Astrocyte (in vitro differentiated cells and primary cell): ENCODE data around the gene C1QTNF1. TPM values are rescaled to one million over a fixed set of nuclear protein-coding genes. Genes with fewer than 3 reads are reported as not detected.

Source experiments
- DNase-seq: peaks from one replicate; pipeline ENCODE4 v3.0.0-alpha.2; 2010; ENCODE audit warnings: low read depth
- FAIRE-seq: peaks from 2 replicates; lab custom pipeline; 2011; peaks lifted over from hg19 to GRCh38; lab: Jason Lieb, UNC
- H2AFZ ChIP-seq: 2 replicates; pipeline ENCODE4 v1.6.0; 2012; ENCODE audit warnings: low read depth, low read length, inconsistent platforms
- H3K27ac ChIP-seq: 2 replicates; pipeline ENCODE4 v1.5.1; 2011; ENCODE audit warnings: low read depth, low read length, inconsistent platforms
- H3K27me3 ChIP-seq: 2 replicates; pipeline ENCODE4 v1.6.0; 2011; ENCODE audit warnings: low read length, inconsistent platforms; ENCODE audit not compliant: insufficient read depth
- H3K36me3 ChIP-seq: 2 replicates; pipeline ENCODE4 v1.5.1; 2011; ENCODE audit warnings: low read length, inconsistent platforms; ENCODE audit not compliant: insufficient read depth
- H3K4me1 ChIP-seq: 2 replicates; pipeline ENCODE4 v1.5.1; 2011; ENCODE audit warnings: low read length, inconsistent platforms; ENCODE audit not compliant: insufficient read depth
- H3K4me2 ChIP-seq: 2 replicates; pipeline ENCODE4 v1.6.0; 2012; ENCODE audit warnings: low read length, inconsistent platforms
- H3K4me3 ChIP-seq: 2 replicates; pipeline ENCODE4 v1.5.1; 2011; ENCODE audit warnings: low read depth, mild to moderate bottlenecking, low read length, inconsistent platforms; ENCODE audit not compliant: insufficient read depth
- H3K79me2 ChIP-seq: 2 replicates; pipeline ENCODE4 v1.6.0; 2012; ENCODE audit warnings: mild to moderate bottlenecking, low read length, inconsistent platforms; ENCODE audit not compliant: insufficient read depth
- H3K9ac ChIP-seq: 2 replicates; pipeline ENCODE4 v1.6.0; 2012; ENCODE audit warnings: mild to moderate bottlenecking, low read length, inconsistent platforms
- H3K9me3 ChIP-seq: 2 replicates; pipeline ENCODE4 v1.5.1; 2012; ENCODE audit warnings: low read depth, mild to moderate bottlenecking, low read length, inconsistent platforms; ENCODE audit not compliant: insufficient read depth
- H4K20me1 ChIP-seq: 2 replicates; pipeline ENCODE4 v1.6.0; 2012; ENCODE audit warnings: low read length, inconsistent platforms; ENCODE audit not compliant: insufficient read depth
- H3K27ac Mint-ChIP-seq: one replicate; pipeline ENCODE4 v1.8.0; 2021; ENCODE audit warnings: mild to moderate bottlenecking, mixed read lengths; ENCODE audit not compliant: unreplicated experiment
- H3K27me3 Mint-ChIP-seq: one replicate; pipeline ENCODE4 v1.8.0; 2021; ENCODE audit warnings: low read depth, mixed read lengths; ENCODE audit not compliant: unreplicated experiment
- H3K36me3 Mint-ChIP-seq: one replicate; pipeline ENCODE4 v1.8.0; 2021; ENCODE audit warnings: low read depth, mixed read lengths; ENCODE audit not compliant: unreplicated experiment
- H3K4me1 Mint-ChIP-seq: one replicate; pipeline ENCODE4 v1.8.0; 2021; ENCODE audit warnings: low read depth, mixed read lengths; ENCODE audit not compliant: unreplicated experiment
- H3K4me3 Mint-ChIP-seq: one replicate; pipeline ENCODE4 v1.8.0; 2021; ENCODE audit warnings: mild to moderate bottlenecking, moderate library complexity, mixed read lengths; ENCODE audit not compliant: unreplicated experiment
- H3K9me3 Mint-ChIP-seq: one replicate; pipeline ENCODE4 v1.8.0; 2021; ENCODE audit warnings: mild to moderate bottlenecking, mixed read lengths; ENCODE audit not compliant: unreplicated experiment
- CTCF ChIP-seq: IDR thresholded peaks from 2 replicates; pipeline ENCODE4 v1.5.1; 2011; ENCODE audit warnings: low read depth, mild to moderate bottlenecking, inconsistent platforms, low read length, moderate library complexity; ENCODE audit not compliant: insufficient read depth
- EZH2 ChIP-seq: IDR thresholded peaks from 2 replicates; pipeline ENCODE4 v1.6.1; 2012; ENCODE audit warnings: mild to moderate bottlenecking, low read length, inconsistent platforms; ENCODE audit not compliant: insufficient read depth
- total RNA-seq: library from RNA; stranded (reverse); gene quantifications from 2 replicates; pipeline ENCODE4 v1.2.1, GENCODE V29; 2021

The C1QTNF1 gene
- total RNA-seq, 1 donor from 2014 or later, result 2.2 TPM

DNA sequence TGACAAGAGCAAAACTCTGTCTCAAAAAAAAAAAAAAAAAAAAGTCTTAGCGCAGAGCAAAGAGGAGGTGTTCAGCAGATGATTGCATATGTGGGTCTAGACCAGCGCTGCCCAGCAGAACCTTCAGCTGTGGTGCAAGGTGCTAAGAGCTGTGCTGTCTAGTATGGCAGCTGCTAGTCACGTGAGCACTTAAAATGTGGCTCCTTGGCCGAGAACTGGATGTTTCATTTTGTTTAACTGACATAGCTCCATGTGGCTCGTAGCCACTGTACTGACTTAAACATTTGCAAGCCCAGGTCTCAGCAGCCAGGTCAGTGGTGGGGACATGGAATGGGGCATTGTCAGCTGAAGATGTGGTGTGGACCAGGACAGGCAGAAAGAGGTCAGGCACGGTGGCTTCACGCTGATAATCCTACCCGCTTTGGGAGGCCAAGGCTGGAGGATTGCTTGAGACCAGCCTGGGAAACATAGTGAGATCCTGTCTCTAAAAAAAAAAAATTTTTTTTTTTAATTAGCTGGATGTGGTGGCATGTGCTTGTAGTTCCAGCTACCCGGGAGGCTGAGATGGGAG is 9.2 kb downstream of the C1QTNF1 start:
- H3K9ac ChIP-seq, result no peak overlapping the region
- H3K4me2 ChIP-seq, result no peak overlapping the region
- DNase-seq (no peak), FAIRE-seq (no peak)
- H3K4me1 ChIP-seq, result peaks cover 10% of the 10 kb centered on the region
- Mint-ChIP-seq H3K27ac (no peak overlapping the region), H3K9me3 (peaks cover 2% of the 10 kb centered on the region), H3K4me3 (no peak overlapping the region), H3K4me1 (peaks cover 5% of the 10 kb centered on the region), H3K36me3 (no peaks in the 10 kb centered on the region), H3K27me3 (peaks cover 40% of the 10 kb centered on the region)
- no peaks in the 10 kb centered on the region for H3K9me3 ChIP-seq
- TF ChIP-seq CTCF, result no peak
- no peak for TF ChIP-seq EZH2
- H2AFZ ChIP-seq, result no peak overlapping the region
- H4K20me1 ChIP-seq, result no peaks in the 10 kb centered on the region
- no peak overlapping the region for H3K27ac ChIP-seq
- no peak overlapping the region for H3K4me3 ChIP-seq
- peaks cover 17% of the 10 kb centered on the region for H3K27me3 ChIP-seq
- no peaks in the 10 kb centered on the region for H3K79me2 ChIP-seq
- H3K36me3 ChIP-seq, result no peaks in the 10 kb centered on the region

GRCh38 chr17:79033741-79034501 is 10.0 kb downstream of the C1QTNF1 start:
- Histone ChIP-seq H3K36me3 (no peaks in the 10 kb centered on the region), H3K4me3 (no peak overlapping the region), H3K4me1 (peaks cover 11% of the 10 kb centered on the region), H3K27ac (no peak overlapping the region), H3K9ac (no peak overlapping the region), H3K79me2 (no peaks in the 10 kb centered on the region), H4K20me1 (no peaks in the 10 kb centered on the region), H3K9me3 (no peaks in the 10 kb centered on the region), H2AFZ (no peak overlapping the region), H3K27me3 (peaks cover 17% of the 10 kb centered on the region), H3K4me2 (no peak overlapping the region)
- DNase-seq, result no peak
- TF ChIP-seq CTCF, result no peak
- TF ChIP-seq EZH2, result no peak
- H3K9me3 Mint-ChIP-seq, result peaks cover 4% of the 10 kb centered on the region
- peaks cover 2% of the 10 kb centered on the region for H3K4me1 Mint-ChIP-seq
- FAIRE-seq, result no peak
- no peaks in the 10 kb centered on the region for H3K36me3 Mint-ChIP-seq
- H3K4me3 Mint-ChIP-seq, result no peak overlapping the region
- H3K27ac Mint-ChIP-seq, result no peak overlapping the region
- peaks cover 36% of the 10 kb centered on the region for H3K27me3 Mint-ChIP-seq
